PC-9 (cell line): ENCODE measurements around the gene FAM193A.

Source experiments
- EZH2 ChIP-seq: fragments of 200-600 bp; sonication (generic); IDR thresholded peaks from 2 replicates; pipeline ENCODE4 v1.8.0; 2017; ENCODE audit warnings: antibody characterized with exemption, low read depth
- TF ChIP-seq, protein P1 (sequence below): fragments of 200-600 bp; sonication (generic); conservative IDR thresholded peaks from 2 replicates; pipeline ENCODE4 v1.6.1; 2017; ENCODE audit warnings: mixed run types, antibody characterized with exemption, mild to moderate bottlenecking, moderate library complexity

- TF ChIP-seq, protein P1, sequence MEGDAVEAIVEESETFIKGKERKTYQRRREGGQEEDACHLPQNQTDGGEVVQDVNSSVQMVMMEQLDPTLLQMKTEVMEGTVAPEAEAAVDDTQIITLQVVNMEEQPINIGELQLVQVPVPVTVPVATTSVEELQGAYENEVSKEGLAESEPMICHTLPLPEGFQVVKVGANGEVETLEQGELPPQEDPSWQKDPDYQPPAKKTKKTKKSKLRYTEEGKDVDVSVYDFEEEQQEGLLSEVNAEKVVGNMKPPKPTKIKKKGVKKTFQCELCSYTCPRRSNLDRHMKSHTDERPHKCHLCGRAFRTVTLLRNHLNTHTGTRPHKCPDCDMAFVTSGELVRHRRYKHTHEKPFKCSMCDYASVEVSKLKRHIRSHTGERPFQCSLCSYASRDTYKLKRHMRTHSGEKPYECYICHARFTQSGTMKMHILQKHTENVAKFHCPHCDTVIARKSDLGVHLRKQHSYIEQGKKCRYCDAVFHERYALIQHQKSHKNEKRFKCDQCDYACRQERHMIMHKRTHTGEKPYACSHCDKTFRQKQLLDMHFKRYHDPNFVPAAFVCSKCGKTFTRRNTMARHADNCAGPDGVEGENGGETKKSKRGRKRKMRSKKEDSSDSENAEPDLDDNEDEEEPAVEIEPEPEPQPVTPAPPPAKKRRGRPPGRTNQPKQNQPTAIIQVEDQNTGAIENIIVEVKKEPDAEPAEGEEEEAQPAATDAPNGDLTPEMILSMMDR: no peak
- no peak for TF ChIP-seq EZH2
Measured at GRCh38 chr4:2689825-2690700, 153.6 kb downstream of the FAM193A start.
